ENCODE data around the gene HLF. TPM values are rescaled to one million over a fixed set of nuclear protein-coding genes. Genes with fewer than 3 reads are reported as not detected.

Gene HLF
- total and polyA plus RNA-seq, 2 experiments from 2014 or later, result 0.28 TPM; not detected in 1

- H3K4me3 Mint-ChIP-seq, result peak overlapping the region; percentile 63; the same call in 1 of the 3 replicates
- TF ChIP-seq EZH2phosphoT487 (IDR thresholded peaks at IDR 0.05; ENCODE audit: unreplicated experiment) (no peak), NANOG (IDR thresholded peaks at IDR 0.05; ENCODE audit: borderline replicate concordance) (no peak), POLR2AphosphoS5 (IDR thresholded peaks at IDR 0.05; ENCODE audit: low read depth) (no peak), ZNF114 (CRISPR knock-in tag; IDR thresholded peaks at IDR 0.05) (no peak), STAT1 (IDR thresholded peaks at IDR 0.05; ENCODE audit: unreplicated experiment) (no peak), ZNF462 (CRISPR knock-in tag; IDR thresholded peaks at IDR 0.05) (no peak)
- H3K27me3 ChIP-seq (ENCODE audit: insufficient read depth), result peaks cover 5% of the 10 kb centered on the region
- no peak overlapping the region for H3K4me3 ChIP-seq
- no peaks in the 10 kb centered on the region for H3K36me3 ChIP-seq (ENCODE audit: insufficient read depth)
- no peak overlapping the region for H3K27ac Mint-ChIP-seq
- no peaks in the 10 kb centered on the region for H3K79me2 ChIP-seq (replicated peaks; ENCODE audit: insufficient read depth)
- peak overlapping the region; percentile 85; the same call in 1 of the 2 replicates for H3K4me2 ChIP-seq
- peaks cover 18% of the 10 kb centered on the region for H3K4me1 Mint-ChIP-seq
- no peaks in the 10 kb centered on the region for H4K20me1 ChIP-seq (replicated peaks; ENCODE audit: insufficient read depth)
- H3K9me3 Mint-ChIP-seq, result no peaks in the 10 kb centered on the region; the same call in 2 of the 3 replicates
- H2AFZ ChIP-seq, result no peak overlapping the region
- no peaks in the 10 kb centered on the region for H3K36me3 Mint-ChIP-seq (ENCODE audit: low read depth)
- peaks cover 19% of the 10 kb centered on the region for H3K4me1 ChIP-seq (ENCODE audit: insufficient read depth)
- H3K9me2 ChIP-seq (ENCODE audit: insufficient read depth), result no peaks in the 10 kb centered on the region
- no peak overlapping the region for H3K27ac ChIP-seq (ENCODE audit: low read depth)
- no peaks in the 10 kb centered on the region for H3F3A ChIP-seq (replicated peaks; ENCODE audit: low read depth)
- DNase-seq (ENCODE audit: low spot score), result no peak
- ATAC-seq, result no peak
- peaks cover 10% of the 10 kb centered on the region for H3K27me3 Mint-ChIP-seq (ENCODE audit: insufficient read depth, low read depth, poor library complexity)
Observed at GRCh38 chr17:55237268-55237667, 27.5 kb upstream of the HLF start.

- no peak for ATAC-seq
- no peaks in the 10 kb centered on the region for H3K79me2 ChIP-seq (replicated peaks; ENCODE audit: insufficient read depth)
- peak overlapping the region; percentile 85 for H3K4me2 ChIP-seq
- no peaks in the 10 kb centered on the region for H4K20me1 ChIP-seq (replicated peaks; ENCODE audit: insufficient read depth)
- no peaks in the 10 kb centered on the region for H3F3A ChIP-seq (replicated peaks; ENCODE audit: low read depth)
- Mint-ChIP-seq H3K27ac (no peak overlapping the region), H3K27me3 (ENCODE audit: insufficient read depth, low read depth, poor library complexity) (peaks cover 10% of the 10 kb centered on the region), H3K4me3 (peak overlapping the region; percentile 63), H3K4me1 (peaks cover 18% of the 10 kb centered on the region), H3K36me3 (ENCODE audit: low read depth) (no peaks in the 10 kb centered on the region), H3K9me3 (no peaks in the 10 kb centered on the region; the same call in 2 of the 3 replicates)
- H3K36me3 ChIP-seq (ENCODE audit: insufficient read depth), result no peaks in the 10 kb centered on the region
- peak overlapping the region; percentile 76 for H3K4me3 ChIP-seq
- DNase-seq (ENCODE audit: low spot score), result no peak
- peak overlapping the region; percentile 49; the same call in 1 of the 2 replicates for H2AFZ ChIP-seq
- H3K27ac ChIP-seq (ENCODE audit: low read depth), result no peak overlapping the region
- H3K27me3 ChIP-seq (ENCODE audit: insufficient read depth), result peaks cover 5% of the 10 kb centered on the region
- H3K9me2 ChIP-seq (ENCODE audit: insufficient read depth), result no peaks in the 10 kb centered on the region
- H3K4me1 ChIP-seq (ENCODE audit: insufficient read depth), result peaks cover 19% of the 10 kb centered on the region
- TF ChIP-seq STAT1 (IDR thresholded peaks at IDR 0.05; ENCODE audit: unreplicated experiment) (no peak), ZNF114 (CRISPR knock-in tag; IDR thresholded peaks at IDR 0.05) (no peak), POLR2AphosphoS5 (IDR thresholded peaks at IDR 0.05; ENCODE audit: low read depth) (no peak), ZNF331 (CRISPR knock-in tag; IDR thresholded peaks at IDR 0.05; ENCODE audit: low read depth) (no peak), CREB1 (CRISPR knock-in tag; IDR thresholded peaks at IDR 0.05; ENCODE audit: low read depth) (no peak), CTCF (conservative IDR thresholded peaks at IDR 0.05; ENCODE audit: low read depth in 2 of 2) (no peak), JUNB (IDR thresholded peaks at IDR 0.05; ENCODE audit: unreplicated experiment) (no peak), EZH2 (IDR thresholded peaks at IDR 0.05; ENCODE audit: low read depth, unreplicated experiment) (no peak)
Observed at GRCh38 chr17:55237841-55238178, 26.9 kb upstream of the HLF start.

All from GM23338 (cell line).